T-helper 1 cell (primary cell): ENCODE results near the gene INSRR.

Experiments used
- DNase-seq, 5 donors: peaks; one replicate each; pipeline ENCODE4 v3.0.0-alpha.2; 2012 to 2020

INSRR gene

DNA sequence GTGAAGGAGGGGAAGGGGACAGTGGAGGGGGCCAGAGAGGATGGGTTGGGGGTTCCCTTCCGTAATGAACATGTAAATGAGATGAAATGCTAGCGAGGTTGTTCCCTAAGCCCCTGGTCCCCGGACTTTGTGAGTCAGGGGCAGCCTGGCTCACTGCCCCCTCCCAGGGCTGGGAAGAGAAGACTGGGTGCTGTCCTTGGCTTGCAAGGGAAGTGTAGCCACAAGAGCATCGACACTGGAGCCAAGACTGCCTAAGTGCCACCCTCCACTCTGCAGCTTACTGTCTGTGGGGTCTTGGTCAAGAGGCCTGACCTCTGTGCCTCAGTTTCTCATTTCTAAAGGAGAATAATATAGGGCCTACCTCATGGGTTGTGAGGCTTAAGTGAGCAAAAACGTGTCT is 35.1 kb upstream of the INSRR start:
- no peak for DNase-seq

- no peak for DNase-seq
Measured at GRCh38 chr1:156893048-156893953, 34.4 kb upstream of the INSRR start, which contains the start of gene PEAR1. TSS of gene PEAR1 (plus strand) at chr1:156893718. CDS start at chr1:156903927, 10,209 bp downstream.

GRCh38 chr1:156892190-156893047 is 33.5 kb upstream of the INSRR start:
- peak; percentile 66 to 80 (median 76) for DNase-seq

- peak in 3 of 5 donors; percentile 15 to 43 (median 34) for DNase-seq
Measured at GRCh38 chr1:156889802-156890580, 31.1 kb upstream of the INSRR start.

GRCh38 chr1:156887734-156888133 is 28.8 kb upstream of the INSRR start:
- DNase-seq = no peak

- DNase-seq = no peak
Measured at GRCh38 chr1:156887317-156887716, 28.4 kb upstream of the INSRR start.

- no peak for DNase-seq
Measured at GRCh38 chr1:156886583-156887281, 27.8 kb upstream of the INSRR start.

DNA sequence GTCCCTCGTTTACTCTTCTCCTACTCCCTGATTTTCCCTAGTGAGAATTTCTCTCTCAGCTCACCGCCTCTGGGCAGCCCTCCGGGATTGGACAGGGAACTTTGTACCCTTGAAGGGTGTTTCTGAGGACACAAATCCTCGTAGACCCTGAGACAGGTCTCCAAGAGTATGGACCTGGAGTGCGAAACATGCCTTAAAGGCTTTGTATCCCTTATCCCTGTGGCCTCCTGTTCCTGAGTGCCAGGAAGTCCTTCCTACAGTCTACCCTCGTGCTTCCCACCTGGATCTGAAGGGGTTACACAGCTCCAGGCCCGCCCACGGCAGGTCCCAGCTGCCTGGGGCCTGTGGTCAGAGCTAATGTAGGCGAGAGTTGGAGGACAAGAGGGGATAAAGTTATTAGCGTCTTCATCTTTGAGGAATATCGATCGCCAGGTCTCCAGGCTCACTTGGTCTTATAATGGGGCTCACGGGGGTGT is 27.0 kb upstream of the INSRR start:
- no peak for DNase-seq

DNA sequence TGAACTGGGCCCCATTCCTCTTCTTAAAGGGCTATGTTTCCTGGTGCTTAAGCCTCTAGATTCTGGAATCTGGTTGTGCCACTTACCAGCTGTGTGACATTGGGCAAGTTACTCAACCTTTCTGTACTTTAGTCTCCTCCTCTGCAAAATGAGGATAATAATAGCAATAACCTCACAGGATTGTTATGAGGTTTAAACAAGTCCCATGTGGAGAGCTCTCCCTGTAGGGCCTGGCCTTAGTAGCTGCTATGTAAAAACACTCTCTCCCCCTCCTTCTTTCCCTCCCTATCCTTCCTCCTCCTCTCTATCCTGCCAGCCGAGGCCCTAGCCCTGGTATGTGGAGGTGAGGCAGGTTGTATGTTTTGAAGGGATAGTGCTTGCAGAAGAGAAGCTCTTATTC is 26.4 kb upstream of the INSRR start:
- no peak for DNase-seq

DNA sequence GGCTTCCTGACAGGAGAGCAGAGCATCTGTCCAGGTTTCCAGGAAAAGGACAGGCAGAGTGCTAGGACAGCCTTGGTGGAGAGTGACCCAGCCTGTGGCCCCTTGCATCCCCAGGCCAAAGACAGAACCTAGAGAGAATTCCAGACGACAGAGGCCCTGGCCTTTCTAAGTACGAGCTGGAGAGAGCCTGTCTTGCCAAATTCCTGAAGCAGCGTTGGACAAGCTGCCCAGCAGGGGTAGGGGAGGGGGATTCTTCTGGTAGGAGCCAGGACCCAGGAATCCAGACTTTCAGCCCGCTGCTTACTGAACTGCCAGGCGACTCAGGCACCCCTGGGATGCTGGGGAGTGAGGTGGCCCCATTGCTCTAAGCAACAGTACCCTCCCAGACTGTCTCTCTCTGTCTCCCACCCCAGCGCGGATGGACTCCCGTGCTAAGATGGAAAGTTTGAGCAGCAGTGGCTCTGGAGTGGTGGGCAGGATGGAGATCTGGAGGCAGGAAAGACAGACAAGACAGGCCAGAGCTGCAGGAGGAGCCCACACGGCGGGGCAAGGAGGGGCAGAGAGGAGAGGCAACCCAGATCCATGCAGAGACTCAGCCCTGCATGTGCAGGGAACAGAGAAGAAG is 25.8 kb upstream of the INSRR start:
- DNase-seq = no peak

GRCh38 chr1:156883919-156884318 is 25.0 kb upstream of the INSRR start:
- DNase-seq = no peak

- no peak for DNase-seq
Measured at GRCh38 chr1:156882543-156882942, 23.6 kb upstream of the INSRR start.

GRCh38 chr1:156881663-156882062 is 22.7 kb upstream of the INSRR start:
- no peak for DNase-seq

DNA sequence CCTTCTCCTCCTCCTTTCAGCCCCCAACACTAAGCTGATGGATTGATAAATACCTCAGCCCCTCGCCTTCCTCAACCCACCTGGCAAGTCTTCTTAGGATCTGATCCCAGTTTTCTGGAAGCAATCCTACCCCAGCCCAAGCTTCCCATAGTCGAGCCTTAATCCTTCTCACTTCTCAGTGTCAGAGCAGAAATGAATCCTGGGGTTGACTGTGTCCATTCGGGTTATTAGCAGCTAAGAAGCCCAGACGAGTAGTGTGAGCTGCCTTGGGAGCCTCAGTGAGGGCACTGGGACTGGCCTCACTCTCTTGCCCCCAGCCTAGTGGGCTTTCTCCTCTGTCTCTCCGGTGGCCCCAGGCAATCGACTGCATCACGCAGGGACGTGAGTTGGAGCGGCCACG is 22.2 kb upstream of the INSRR start:
- no peak for DNase-seq

GRCh38 chr1:156880473-156880872 is 21.6 kb upstream of the INSRR start:
- no peak for DNase-seq

DNA sequence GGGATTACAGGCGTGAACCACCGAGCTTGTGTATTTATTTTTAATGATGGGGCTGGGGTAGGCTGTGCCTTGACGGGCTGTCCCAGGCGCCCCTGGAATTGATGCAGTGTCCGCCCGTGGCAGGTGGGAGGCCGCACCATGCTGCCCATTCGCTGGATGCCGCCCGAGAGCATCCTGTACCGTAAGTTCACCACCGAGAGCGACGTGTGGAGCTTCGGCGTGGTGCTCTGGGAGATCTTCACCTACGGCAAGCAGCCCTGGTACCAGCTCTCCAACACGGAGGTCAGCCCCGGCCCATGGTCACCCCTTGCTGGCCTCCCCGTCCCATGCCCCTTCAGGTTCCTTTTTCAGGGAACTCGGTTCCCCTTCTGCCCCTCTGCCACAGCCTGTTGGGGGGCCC is 21.0 kb upstream of the INSRR start:
- DNase-seq = no peak

DNA sequence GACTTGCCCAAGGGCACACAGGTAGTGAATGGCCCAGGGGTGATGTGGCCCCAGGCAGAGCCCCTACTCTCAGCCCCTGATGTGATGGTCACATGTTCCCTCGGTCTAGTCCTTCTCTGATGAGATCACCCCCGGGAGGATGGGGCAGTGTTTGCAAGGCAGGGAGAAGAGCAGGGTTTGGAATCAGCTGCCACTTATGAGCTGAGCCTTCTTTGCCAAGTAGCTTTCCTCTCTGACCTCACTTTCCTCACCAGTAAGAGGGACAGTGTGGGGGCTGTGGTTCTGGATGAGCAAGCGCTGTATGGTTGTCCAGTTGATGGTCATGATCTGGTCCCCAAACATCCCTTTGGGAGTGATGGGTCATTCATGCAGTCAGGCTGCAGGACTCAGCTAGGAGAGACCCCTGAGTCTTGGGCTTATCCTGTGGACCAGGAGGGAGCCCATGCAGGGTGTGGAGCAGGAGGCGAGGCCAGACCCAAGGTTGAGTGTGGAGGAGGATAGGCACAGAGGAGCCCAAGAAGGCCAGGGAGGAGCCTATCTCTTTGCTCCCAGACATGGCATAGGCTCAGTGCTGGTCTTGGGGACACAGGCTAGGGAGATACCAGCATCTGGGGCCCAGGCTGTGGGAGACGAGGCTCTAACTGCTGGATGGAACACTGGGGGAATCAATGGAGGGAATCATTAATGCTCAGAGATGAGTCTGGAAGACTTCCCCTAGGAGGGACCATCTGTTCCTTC is 18.7 kb upstream of the INSRR start:
- no peak for DNase-seq

DNA sequence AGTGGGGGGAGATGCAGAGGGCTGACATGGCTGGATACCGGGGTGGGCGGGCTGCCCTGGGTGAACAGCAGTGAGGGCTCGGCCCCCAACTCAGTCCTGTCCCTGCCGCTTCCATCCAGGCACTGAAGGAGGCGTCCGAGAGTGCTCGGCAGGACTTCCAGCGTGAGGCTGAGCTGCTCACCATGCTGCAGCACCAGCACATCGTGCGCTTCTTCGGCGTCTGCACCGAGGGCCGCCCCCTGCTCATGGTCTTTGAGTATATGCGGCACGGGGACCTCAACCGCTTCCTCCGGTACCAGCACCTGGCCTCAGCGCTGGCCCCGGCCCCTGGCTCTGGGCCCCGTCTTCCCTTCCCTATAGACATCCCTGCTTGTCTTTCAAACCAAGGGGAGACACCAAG is 17.4 kb upstream of the INSRR start:
- DNase-seq = no peak

GRCh38 chr1:156875341-156875615 is 16.4 kb upstream of the INSRR start:
- DNase-seq = no peak

GRCh38 chr1:156874572-156875340 is 15.8 kb upstream of the INSRR start:
- no peak for DNase-seq
